HepG2 (cell line): ENCODE results near the gene CHST3. TPM values are rescaled to one million over a fixed set of nuclear protein-coding genes. Genes with fewer than 3 reads are reported as not detected.

Source experiments
- ATAC-seq: fragments of 200-7000 bp; cut with Tn5 transposase; 3 replicates; pipeline ENCODE4 v1.9.1; 2020; ENCODE audit warnings: mild to moderate bottlenecking, moderate library complexity
- BruUV-seq: library from RNA; stranded (reverse); fragments of 400-500 nt; replicated peaks from 2 replicates; lab custom pipeline; 2021; lab: Mats Ljungman, UMichigan
- CTCF ChIA-PET: fragments of 300-600 bp; formaldehyde crosslinking; extraction: SDS; loops from one replicate; lab custom pipeline; 2021; ENCODE audit warnings: low total read pairs, inconsistent platforms, low intra/inter-chr PET ratio; lab: Yijun Ruan, JAX
- POLR2A ChIA-PET: fragments of 350-600 bp; sonication (Branson Sonifier 250); formaldehyde crosslinking; loops from one replicate; lab custom pipeline; 2020; ENCODE audit warnings: antibody characterized with exemption, inconsistent platforms; lab: Yijun Ruan, JAX
- DNase-seq: peaks from one replicate; pipeline ENCODE4 v3.0.0-alpha.2; 2015; ENCODE audit warnings: low spot score
- FAIRE-seq: peaks from 3 replicates; lab custom pipeline; 2011; peaks lifted over from hg19 to GRCh38; lab: Jason Lieb, UNC
- H2AFZ ChIP-seq: one replicate; pipeline ENCODE4 v1.6.1; 2011; ENCODE audit warnings: low read length, inconsistent platforms
- H3K27ac ChIP-seq: fragments of 300-600 bp; 3 replicates; pipeline ENCODE4 v1.8.0; 2011; ENCODE audit warnings: mixed run types, mild to moderate bottlenecking, mixed read lengths, low read length, inconsistent platforms; ENCODE audit not compliant: insufficient read depth; ENCODE audit errors: extremely low read length
- H3K27me3 ChIP-seq, 2 experiments: fragments of 200-600 bp in 1 of 2; 2 replicates in 1 of 2; 3 replicates in 1 of 2; pipeline versions ENCODE4 v1.6.0 to v1.8.0; 2011; ENCODE audit warnings: low read length in 2 of 2, mild to moderate bottlenecking in 2 of 2, moderate library complexity in 2 of 2, inconsistent platforms in 1 of 2; ENCODE audit not compliant: insufficient read depth in 2 of 2, control insufficient read depth in 1 of 2
- H3K36me3 ChIP-seq, 2 experiments: fragments of 200-600 bp in 1 of 2; replicated peaks in 1 of 2; 2 replicates in 1 of 2; 3 replicates in 1 of 2; pipeline versions ENCODE4 v1.5.1 to v1.8.0; 2011; ENCODE audit warnings: low read length in 2 of 2, inconsistent platforms in 1 of 2; ENCODE audit not compliant: insufficient read depth in 2 of 2, control insufficient read depth in 1 of 2
- H3K4me1 ChIP-seq: 2 replicates; pipeline ENCODE4 v1.5.1; 2012; ENCODE audit warnings: low read length, inconsistent platforms; ENCODE audit not compliant: insufficient read depth
- H3K4me2 ChIP-seq: 2 replicates; pipeline ENCODE4 v1.6.0; 2011; ENCODE audit warnings: low read depth, low read length, inconsistent platforms
- H3K4me3 ChIP-seq, 3 experiments: fragments of 200-600 bp in 1 of 3; sonication (generic), shearing (Covaris generic) in 1 of 3; replicated peaks in 1 of 3; 2 replicates each; pipeline ENCODE4 v1.5.1; 2011 to 2016; ENCODE audit warnings: low read length in 3 of 3, inconsistent platforms in 2 of 3, low read depth in 2 of 3, mild to moderate bottlenecking in 2 of 3, control low read depth in 1 of 3, mixed read lengths in 1 of 3; ENCODE audit not compliant: insufficient read depth in 1 of 3
- H3K79me2 ChIP-seq: one replicate; pipeline ENCODE4 v1.6.1; 2011; ENCODE audit warnings: low read length, inconsistent platforms; ENCODE audit not compliant: insufficient read depth
- H3K9ac ChIP-seq: 2 replicates; pipeline ENCODE4 v1.6.0; 2011; ENCODE audit warnings: mild to moderate bottlenecking, low read depth, low read length, inconsistent platforms; ENCODE audit not compliant: insufficient read depth
- H3K9me3 ChIP-seq: 2 replicates; pipeline ENCODE4 v1.5.1; 2012; ENCODE audit warnings: mild to moderate bottlenecking, low read length
- H4K20me1 ChIP-seq: 2 replicates; pipeline ENCODE4 v1.6.0; 2011; ENCODE audit warnings: inconsistent platforms, mild to moderate bottlenecking, low read length, moderate library complexity; ENCODE audit not compliant: insufficient read depth
- GTF3A ChIP-seq: sonication (generic); formaldehyde crosslinking; conservative IDR thresholded peaks from 2 replicates; pipeline ENCODE4 v1.4.0; 2020; ENCODE audit warnings: mild to moderate bottlenecking, missing genetic modification reagents
- HOXA3 ChIP-seq: sonication (generic); formaldehyde crosslinking; IDR thresholded peaks from 2 replicates; pipeline ENCODE4 v1.5.0; 2020; ENCODE audit warnings: missing genetic modification reagents
- HOXA7 ChIP-seq: sonication (generic); formaldehyde crosslinking; IDR thresholded peaks from 2 replicates; pipeline ENCODE4 v1.8.1; 2022; ENCODE audit warnings: mild to moderate bottlenecking, missing genetic modification reagents, moderate library complexity
- PRPF4 ChIP-seq: fragments of 200-400 bp; formaldehyde crosslinking; IDR thresholded peaks from 2 replicates; pipeline ENCODE4 v1.6.1; 2016; ENCODE audit warnings: low read length, low read depth; ENCODE audit not compliant: poor library complexity, severe bottlenecking
- RBFOX2 ChIP-seq: fragments of 200-400 bp; formaldehyde crosslinking; IDR thresholded peaks from 2 replicates; pipeline ENCODE4 v1.6.1; 2017; ENCODE audit warnings: low read depth, mild to moderate bottlenecking, low read length
- RORA ChIP-seq: sonication (generic); formaldehyde crosslinking; IDR thresholded peaks from 2 replicates; pipeline ENCODE4 v1.5.0; 2020; ENCODE audit warnings: mild to moderate bottlenecking, missing genetic modification reagents, moderate library complexity
- SNAPC2 ChIP-seq: sonication (generic); formaldehyde crosslinking; IDR thresholded peaks from 2 replicates; pipeline ENCODE4 v1.8.1; 2022; ENCODE audit warnings: mild to moderate bottlenecking, missing genetic modification reagents
- STAG1 ChIP-seq: sonication (generic); formaldehyde crosslinking; IDR thresholded peaks from 2 replicates; pipeline ENCODE4 v1.4.0; 2020; ENCODE audit warnings: missing genetic modification reagents
- TMF1 ChIP-seq: sonication (generic); formaldehyde crosslinking; IDR thresholded peaks from 2 replicates; pipeline ENCODE4 v1.8.1; 2022; ENCODE audit warnings: low read depth, missing genetic modification reagents
- ZNF33B ChIP-seq: sonication (generic); formaldehyde crosslinking; IDR thresholded peaks from 2 replicates; pipeline ENCODE4 v1.5.1; 2020; ENCODE audit warnings: mild to moderate bottlenecking, missing genetic modification reagents
- ZSCAN12 ChIP-seq: sonication (generic); formaldehyde crosslinking; IDR thresholded peaks from 2 replicates; pipeline ENCODE4 v1.9.0; 2021; ENCODE audit warnings: mild to moderate bottlenecking, missing genetic modification reagents
- WGBS: methylation state at CpG from one replicate; pipeline ENCODE4 v1.1.6; 2017; ENCODE audit warnings: low lambda C conversion rate; 5-methylcytosine and 5-hydroxymethylcytosine counted together
- in situ Hi-C: cut with HindIII; loops from 2 replicates; pipeline ENCODE4 v1.10.0; 2017; ENCODE audit warnings: low pct_unique_long_range_greater_than_20kb; ENCODE audit not compliant: extremely low pct_ligation_motif_present
- intact Hi-C: fragments of 100-400 bp; cut with micrococcal nuclease; formaldehyde crosslinking; loops from one replicate; pipeline ENCODE4 v1.10.0; 2022; ENCODE audit not compliant: unreplicated experiment
- polyA plus RNA-seq, 8 experiments: library from polyadenylated mRNA; depleted of rRNA in 3 of 8; stranded (reverse) in 7 of 8; unstranded in 1 of 8; fragments of >200 nt; fragmentation: Illumina TruSeq in 4 of 8; extraction: Trizol in 4 of 8; gene quantifications; 2 replicates each; pipeline versions ENCODE4 v1.2.1 to v1.2.3, GENCODE V29; 2011 to 2016; ENCODE audit warnings: low read depth in 4 of 8, missing spikeins in 1 of 8, mixed read lengths in 1 of 8; ENCODE audit not compliant: insufficient read depth in 1 of 8
- total RNA-seq, 5 experiments: library from RNA; depleted of rRNA; stranded (reverse); fragments of >200 nt; fragmentation: Illumina TruSeq; extraction: Trizol; gene quantifications; 2 replicates each; pipeline ENCODE4 v1.2.3, GENCODE V29; 2016; ENCODE audit warnings: low read depth in 1 of 5
- TF ChIP-seq, protein P1 (sequence below): sonication (generic); formaldehyde crosslinking; IDR thresholded peaks from 2 replicates; pipeline ENCODE4 v1.4.0; 2020; ENCODE audit warnings: missing genetic modification reagents
- TF ChIP-seq, protein P2 (sequence below): sonication (generic); formaldehyde crosslinking; IDR thresholded peaks from 2 replicates; pipeline ENCODE4 v1.8.0; 2022; ENCODE audit warnings: missing genetic modification reagents, mild to moderate bottlenecking, inconsistent platforms, borderline replicate concordance
- TF ChIP-seq, protein P3 (sequence below): IDR thresholded peaks from 2 replicates; pipeline ENCODE4 v1.6.1; 2016

Gene CHST3
- total and polyA plus RNA-seq, 2 of the 13 experiments (the other 11 are each of a cell fraction or from before 2014, with no cell fraction given): 7.2 to 18.7 TPM

GRCh38 chr10:71979692-71980062, 15.5 kb downstream of the CHST3 start:
- peak overlapping the region; percentile 66; the same call in 1 of the 2 replicates for H3K4me2 ChIP-seq
- peak overlapping the region; percentile 20; the same call in 1 of the 2 replicates for H3K9ac ChIP-seq
- no peaks in the 10 kb centered on the region for H3K9me3 ChIP-seq
- WGBS: 93% methylated on average over 5 of the region's 5 CpGs
- intact Hi-C loops: loop anchor here (2.0 kb wide), 2 partner anchors 15 to 51 kb away; partner anchors contain the start of gene CHST3
- POLR2A ChIA-PET: no interaction called here
- no peaks in the 10 kb centered on the region for H3K27me3 ChIP-seq
- ATAC-seq (no peak), FAIRE-seq (no peak), DNase-seq (no peak)
- H4K20me1 ChIP-seq: no peaks in the 10 kb centered on the region
- no peak overlapping the region for H2AFZ ChIP-seq
- no peak overlapping the region for H3K4me3 ChIP-seq
- H3K36me3 ChIP-seq: peaks cover 0 to 3% of the 10 kb centered on the region in 2 experiments; a peak in 3 of 5 replicates
- in situ Hi-C loops: loop anchor here (5.0 kb wide), 1 partner anchor 53 kb away; no protein-coding TSS in a partner anchor
- CTCF ChIA-PET: no interaction called here
- TF ChIP-seq ZSCAN12 (CRISPR knock-in tag): no peak
- TF ChIP-seq STAG1 (CRISPR knock-in tag): no peak
- TF ChIP-seq TMF1 (CRISPR knock-in tag): no peak
- TF ChIP-seq PRPF4: peak; percentile 14
- no peak for TF ChIP-seq RBFOX2
- BruUV-seq: no TSS peak
- H3K4me1 ChIP-seq: peaks cover 100% of the 10 kb centered on the region
- H3K27ac ChIP-seq: peak overlapping the region; percentile 73
- peaks cover 88% of the 10 kb centered on the region for H3K79me2 ChIP-seq

DNA sequence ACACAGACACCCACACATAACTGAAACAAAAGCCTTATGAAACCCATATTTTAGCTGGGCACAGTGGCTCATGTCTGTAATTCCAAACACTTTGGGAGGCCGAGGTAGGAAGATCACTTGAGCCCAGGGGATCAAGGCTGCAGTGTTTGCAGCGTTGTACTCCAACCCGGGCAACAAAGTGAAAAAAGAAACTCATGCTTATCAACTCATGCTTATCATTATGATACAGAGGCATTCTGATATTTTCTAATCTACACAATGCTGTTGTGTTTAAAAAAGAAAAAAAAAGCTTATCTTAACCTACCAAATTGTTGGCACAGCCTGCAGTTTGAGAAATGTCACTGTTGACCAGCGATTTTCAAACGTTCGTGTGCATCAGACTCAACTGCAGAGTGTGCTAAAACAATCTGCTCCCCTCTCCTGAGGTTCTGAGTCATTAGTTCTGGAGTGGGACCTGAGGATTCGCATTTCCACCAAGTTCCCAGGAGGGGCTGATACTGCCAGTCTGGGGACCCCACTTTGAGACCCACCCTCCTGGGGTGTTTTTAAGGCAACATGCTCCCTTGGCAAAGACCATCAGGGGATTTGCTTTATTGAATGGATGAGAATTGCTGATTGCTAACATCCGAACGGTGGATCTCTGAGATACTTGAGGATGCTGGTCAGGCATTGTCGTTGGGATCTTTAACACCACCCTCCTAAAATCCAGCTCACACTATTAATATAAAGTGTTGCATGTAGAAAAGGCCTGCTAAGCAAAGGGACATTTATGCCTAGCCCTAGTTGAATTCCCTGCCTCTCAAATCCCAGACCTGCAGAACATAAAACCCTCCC, 16.2 kb downstream of the CHST3 start:
- BruUV-seq: no TSS peak
- Histone ChIP-seq H3K36me3 (peaks cover 0 to 3% of the 10 kb centered on the region in 2 experiments; a peak in 3 of 5 replicates), H3K9me3 (no peaks in the 10 kb centered on the region), H3K9ac (peak overlapping the region; percentile 60), H3K4me3 (peak overlapping the region in 1 of 3 experiments; percentile 29; a peak in 2 of 6 replicates), H3K4me2 (peak overlapping the region; percentile 66), H3K79me2 (peaks cover 88% of the 10 kb centered on the region), H3K4me1 (peaks cover 100% of the 10 kb centered on the region), H3K27ac (peak overlapping the region; percentile 73), H2AFZ (no peak overlapping the region), H4K20me1 (no peaks in the 10 kb centered on the region), H3K27me3 (no peaks in the 10 kb centered on the region)
- in situ Hi-C loops: loop anchor here (5.0 kb wide), 1 partner anchor 52 kb away; no protein-coding TSS in a partner anchor
- 44% methylated on average over 9 of the region's 10 CpGs for WGBS
- DNase-seq (no peak), FAIRE-seq (peak; percentile 12), ATAC-seq (no peak)
- CTCF ChIA-PET: interaction anchor here (0.8 kb wide), 1 partner anchor 68 kb away, joined by 3 read pairs; no protein-coding TSS in a partner anchor
- intact Hi-C loops: loop anchor here (1.0 to 2.0 kb wide), 3 partner anchors 16 to 68 kb away; partner anchors contain the start of gene CHST3
- POLR2A ChIA-PET: interaction anchor here (1.0 to 1.9 kb wide), 6 partner anchors 12 to 341 kb away, joined by 3 to 10 read pairs (median 6); partner anchors contain the start of gene CHST3
- TF ChIP-seq HOXA7 (CRISPR knock-in tag): no peak
- TF ChIP-seq RORA (CRISPR knock-in tag): no peak
- TF ChIP-seq, protein P1, sequence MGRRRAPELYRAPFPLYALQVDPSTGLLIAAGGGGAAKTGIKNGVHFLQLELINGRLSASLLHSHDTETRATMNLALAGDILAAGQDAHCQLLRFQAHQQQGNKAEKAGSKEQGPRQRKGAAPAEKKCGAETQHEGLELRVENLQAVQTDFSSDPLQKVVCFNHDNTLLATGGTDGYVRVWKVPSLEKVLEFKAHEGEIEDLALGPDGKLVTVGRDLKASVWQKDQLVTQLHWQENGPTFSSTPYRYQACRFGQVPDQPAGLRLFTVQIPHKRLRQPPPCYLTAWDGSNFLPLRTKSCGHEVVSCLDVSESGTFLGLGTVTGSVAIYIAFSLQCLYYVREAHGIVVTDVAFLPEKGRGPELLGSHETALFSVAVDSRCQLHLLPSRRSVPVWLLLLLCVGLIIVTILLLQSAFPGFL (CRISPR knock-in tag): no peak
- TF ChIP-seq HOXA3 (CRISPR knock-in tag): no peak
- TF ChIP-seq ZNF33B (CRISPR knock-in tag): no peak
- TF ChIP-seq SNAPC2: no peak
- TF ChIP-seq, protein P2, sequence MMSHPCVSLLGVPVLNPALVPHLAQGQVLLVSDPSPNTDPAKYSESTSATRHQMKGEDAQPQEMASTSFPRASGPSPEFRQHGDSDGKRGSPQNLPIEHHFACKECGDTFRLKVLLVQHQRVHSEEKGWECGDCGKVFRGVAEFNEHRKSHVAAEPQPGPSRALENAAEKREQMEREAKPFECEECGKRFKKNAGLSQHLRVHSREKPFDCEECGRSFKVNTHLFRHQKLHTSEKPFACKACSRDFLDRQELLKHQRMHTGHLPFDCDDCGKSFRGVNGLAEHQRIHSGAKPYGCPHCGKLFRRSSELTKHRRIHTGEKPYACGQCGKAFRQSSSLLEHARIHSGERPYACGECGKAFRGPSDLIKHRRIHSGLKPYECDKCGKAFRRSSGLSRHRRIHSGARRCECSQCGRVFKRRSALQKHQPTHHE (CRISPR knock-in tag): no peak
- TF ChIP-seq, protein P3, sequence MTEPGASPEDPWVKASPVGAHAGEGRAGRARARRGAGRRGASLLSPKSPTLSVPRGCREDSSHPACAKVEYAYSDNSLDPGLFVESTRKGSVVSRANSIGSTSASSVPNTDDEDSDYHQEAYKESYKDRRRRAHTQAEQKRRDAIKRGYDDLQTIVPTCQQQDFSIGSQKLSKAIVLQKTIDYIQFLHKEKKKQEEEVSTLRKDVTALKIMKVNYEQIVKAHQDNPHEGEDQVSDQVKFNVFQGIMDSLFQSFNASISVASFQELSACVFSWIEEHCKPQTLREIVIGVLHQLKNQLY: no peak
- no peak for TF ChIP-seq GTF3A
